Neural cell (in vitro differentiated cells): ENCODE results near the gene ADGRB2. TPM values are rescaled to one million over a fixed set of nuclear protein-coding genes. Genes with fewer than 3 reads are reported as not detected.

Source experiments
- H2AFZ ChIP-seq: fragments of 200-600, 300-800 bp; sonication (generic), shearing (Covaris generic); 2 replicates; pipeline ENCODE4 v1.6.0; 2014; ENCODE audit warnings: low read depth, mild to moderate bottlenecking, antibody characterized with exemption, low read length, moderate library complexity
- H3F3A ChIP-seq: fragments of 200-600 bp; shearing (Covaris generic); 2 replicates; pipeline ENCODE4 v1.6.1; 2016; ENCODE audit warnings: mild to moderate bottlenecking, moderate library complexity, mixed read lengths, antibody characterized with exemption, low read length; ENCODE audit not compliant: insufficient read depth, poor library complexity, severe bottlenecking
- H3K27ac ChIP-seq: fragments of 200-600, 300-800 bp; sonication (generic), shearing (Covaris generic); 2 replicates; pipeline ENCODE4 v1.5.1; 2014; ENCODE audit warnings: mild to moderate bottlenecking, low read length, moderate library complexity
- H3K27me3 ChIP-seq: fragments of 300-800, 200-600 bp; sonication (generic), shearing (Covaris generic); 2 replicates; pipeline ENCODE4 v1.6.0; 2014; ENCODE audit warnings: mild to moderate bottlenecking, low read depth, low read length, moderate library complexity; ENCODE audit not compliant: insufficient read depth
- H3K36me3 ChIP-seq: fragments of 300-800, 200-600 bp; sonication (generic), shearing (Covaris generic); 2 replicates; pipeline ENCODE4 v1.5.1; 2014; ENCODE audit warnings: mild to moderate bottlenecking, antibody characterized with exemption, low read length, moderate library complexity; ENCODE audit not compliant: insufficient read depth
- H3K4me2 ChIP-seq: fragments of 300-800, 200-600 bp; sonication (generic), shearing (Covaris generic); 2 replicates; pipeline ENCODE4 v1.6.0; 2014; ENCODE audit warnings: mild to moderate bottlenecking, low read length
- H3K4me3 ChIP-seq: fragments of 300-800, 200-600 bp; sonication (generic), shearing (Covaris generic); 2 replicates; pipeline ENCODE4 v1.5.1; 2014; ENCODE audit warnings: mild to moderate bottlenecking, low read length, moderate library complexity
- H3K79me2 ChIP-seq: fragments of 200-600 bp; shearing (Covaris generic); replicated peaks from 2 replicates; pipeline ENCODE4 v1.6.0; 2014; ENCODE audit warnings: mild to moderate bottlenecking, low read length, moderate library complexity; ENCODE audit not compliant: insufficient read depth
- H3K9ac ChIP-seq: fragments of 300-800, 200-600 bp; sonication (generic), shearing (Covaris generic); 2 replicates; pipeline ENCODE4 v1.6.1; 2016; ENCODE audit warnings: mild to moderate bottlenecking, low read length, mixed read lengths
- H3K9me2 ChIP-seq: fragments of 200-600 bp; shearing (Covaris generic); 2 replicates; pipeline ENCODE4 v1.6.1; 2016; ENCODE audit warnings: mild to moderate bottlenecking, low read length, mixed read lengths; ENCODE audit not compliant: insufficient read depth
- H3K9me3 ChIP-seq: fragments of 200-600, 300-800 bp; sonication (generic), shearing (Covaris generic); 2 replicates; pipeline ENCODE4 v1.6.1; 2016; ENCODE audit warnings: mild to moderate bottlenecking, mixed run types, low read length, moderate library complexity, mixed read lengths
- H4K20me1 ChIP-seq: fragments of 200-600 bp; shearing (Covaris generic); 2 replicates; pipeline ENCODE4 v1.6.1; 2016; ENCODE audit warnings: mild to moderate bottlenecking, mixed run types; ENCODE audit not compliant: insufficient read depth
- CTCF ChIP-seq: fragments of 450-650 bp; IDR thresholded peaks from 2 replicates; pipeline ENCODE4 v1.5.1; 2014; ENCODE audit warnings: antibody characterized with exemption, mild to moderate bottlenecking, moderate library complexity; ENCODE audit not compliant: poor library complexity, severe bottlenecking
- EP300 ChIP-seq: fragments of 450-650 bp; conservative IDR thresholded peaks from 2 replicates; pipeline ENCODE4 v1.6.1; 2014; ENCODE audit warnings: antibody characterized with exemption, mild to moderate bottlenecking, moderate library complexity; ENCODE audit not compliant: poor library complexity, severe bottlenecking
- EZH2 ChIP-seq: fragments of 200-600, 300-800 bp; shearing (Covaris generic), sonication (generic); IDR thresholded peaks from 2 replicates; pipeline ENCODE4 v1.6.1; 2014; ENCODE audit warnings: antibody characterized with exemption, low read length, borderline replicate concordance, mild to moderate bottlenecking; ENCODE audit not compliant: insufficient read depth, poor library complexity, severe bottlenecking
- MXI1 ChIP-seq: fragments of 450-650 bp; conservative IDR thresholded peaks from 2 replicates; pipeline ENCODE4 v1.6.1; 2014; ENCODE audit warnings: antibody characterized with exemption, mild to moderate bottlenecking; ENCODE audit not compliant: poor library complexity, severe bottlenecking
- POLR2AphosphoS5 ChIP-seq: IDR thresholded peaks from 2 replicates; pipeline ENCODE4 v1.6.1; 2012
- RAD21 ChIP-seq: fragments of 450-650 bp; conservative IDR thresholded peaks from 2 replicates; pipeline ENCODE4 v1.6.1; 2014; ENCODE audit warnings: antibody characterized with exemption, mild to moderate bottlenecking, moderate library complexity
- REST ChIP-seq: IDR thresholded peaks from 2 replicates; pipeline ENCODE4 v1.6.1; 2012; ENCODE audit warnings: borderline replicate concordance
- SMC3 ChIP-seq: fragments of 450-650 bp; conservative IDR thresholded peaks from 2 replicates; pipeline ENCODE4 v1.6.1; 2014; ENCODE audit warnings: antibody characterized with exemption, mild to moderate bottlenecking, moderate library complexity; ENCODE audit not compliant: poor library complexity
- TAF1 ChIP-seq: IDR thresholded peaks from 2 replicates; pipeline ENCODE4 v1.6.1; 2012; ENCODE audit warnings: low read depth
- polyA plus RNA-seq: library from polyadenylated mRNA; depleted of rRNA; stranded (reverse); fragments of >200 nt; gene quantifications from 2 replicates; pipeline ENCODE4 v1.2.3, GENCODE V29; 2014

Gene ADGRB2
- polyA plus RNA-seq, 1 donor from 2014 or later = 45.0 TPM

GRCh38 chr1:31734582-31735107, 29.5 kb downstream of the ADGRB2 start:
- Histone ChIP-seq H3K79me2 (no peaks in the 10 kb centered on the region), H3K4me2 (no peak overlapping the region), H3K27me3 (no peaks in the 10 kb centered on the region), H3K27ac (no peak overlapping the region), H3K36me3 (no peaks in the 10 kb centered on the region), H4K20me1 (no peaks in the 10 kb centered on the region), H3K9me2 (no peaks in the 10 kb centered on the region), H3K4me3 (no peak overlapping the region), H3F3A (no peaks in the 10 kb centered on the region), H2AFZ (no peak overlapping the region), H3K9ac (no peak overlapping the region), H3K9me3 (no peaks in the 10 kb centered on the region)
- no peak for TF ChIP-seq RAD21
- no peak for TF ChIP-seq EZH2
- no peak for TF ChIP-seq EP300
- no peak for TF ChIP-seq MXI1
- TF ChIP-seq POLR2AphosphoS5 = no peak
- no peak for TF ChIP-seq TAF1
- TF ChIP-seq REST = no peak

- TF ChIP-seq MXI1 = no peak
- TF ChIP-seq RAD21 = no peak
- no peak for TF ChIP-seq CTCF
- no peak for TF ChIP-seq TAF1
- TF ChIP-seq SMC3 = no peak
- TF ChIP-seq REST = no peak
- TF ChIP-seq EZH2 = no peak
- H3K27ac ChIP-seq = no peak overlapping the region
- H3K4me2 ChIP-seq = no peak overlapping the region
- no peaks in the 10 kb centered on the region for H3K79me2 ChIP-seq
- H3K27me3 ChIP-seq = no peaks in the 10 kb centered on the region
- H3F3A ChIP-seq = no peaks in the 10 kb centered on the region
- H3K9me2 ChIP-seq = no peaks in the 10 kb centered on the region
- H4K20me1 ChIP-seq = no peaks in the 10 kb centered on the region
- H3K4me3 ChIP-seq = no peak overlapping the region
- H2AFZ ChIP-seq = no peak overlapping the region
- no peaks in the 10 kb centered on the region for H3K9me3 ChIP-seq
- H3K36me3 ChIP-seq = no peaks in the 10 kb centered on the region
- H3K9ac ChIP-seq = no peak overlapping the region
Measured at GRCh38 chr1:31733389-31734219, 30.5 kb downstream of the ADGRB2 start.
